ENCODE measurements around the gene ACOT9. TPM values are rescaled to one million over a fixed set of nuclear protein-coding genes. Genes with fewer than 3 reads are reported as not detected.

ACOT9 gene, protein sequence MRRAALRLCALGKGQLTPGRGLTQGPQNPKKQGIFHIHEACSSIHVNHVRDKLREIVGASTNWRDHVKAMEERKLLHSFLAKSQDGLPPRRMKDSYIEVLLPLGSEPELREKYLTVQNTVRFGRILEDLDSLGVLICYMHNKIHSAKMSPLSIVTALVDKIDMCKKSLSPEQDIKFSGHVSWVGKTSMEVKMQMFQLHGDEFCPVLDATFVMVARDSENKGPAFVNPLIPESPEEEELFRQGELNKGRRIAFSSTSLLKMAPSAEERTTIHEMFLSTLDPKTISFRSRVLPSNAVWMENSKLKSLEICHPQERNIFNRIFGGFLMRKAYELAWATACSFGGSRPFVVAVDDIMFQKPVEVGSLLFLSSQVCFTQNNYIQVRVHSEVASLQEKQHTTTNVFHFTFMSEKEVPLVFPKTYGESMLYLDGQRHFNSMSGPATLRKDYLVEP
- total RNA-seq, result 10 to 100 TPM; 31.7 to 39.9 TPM

DNA sequence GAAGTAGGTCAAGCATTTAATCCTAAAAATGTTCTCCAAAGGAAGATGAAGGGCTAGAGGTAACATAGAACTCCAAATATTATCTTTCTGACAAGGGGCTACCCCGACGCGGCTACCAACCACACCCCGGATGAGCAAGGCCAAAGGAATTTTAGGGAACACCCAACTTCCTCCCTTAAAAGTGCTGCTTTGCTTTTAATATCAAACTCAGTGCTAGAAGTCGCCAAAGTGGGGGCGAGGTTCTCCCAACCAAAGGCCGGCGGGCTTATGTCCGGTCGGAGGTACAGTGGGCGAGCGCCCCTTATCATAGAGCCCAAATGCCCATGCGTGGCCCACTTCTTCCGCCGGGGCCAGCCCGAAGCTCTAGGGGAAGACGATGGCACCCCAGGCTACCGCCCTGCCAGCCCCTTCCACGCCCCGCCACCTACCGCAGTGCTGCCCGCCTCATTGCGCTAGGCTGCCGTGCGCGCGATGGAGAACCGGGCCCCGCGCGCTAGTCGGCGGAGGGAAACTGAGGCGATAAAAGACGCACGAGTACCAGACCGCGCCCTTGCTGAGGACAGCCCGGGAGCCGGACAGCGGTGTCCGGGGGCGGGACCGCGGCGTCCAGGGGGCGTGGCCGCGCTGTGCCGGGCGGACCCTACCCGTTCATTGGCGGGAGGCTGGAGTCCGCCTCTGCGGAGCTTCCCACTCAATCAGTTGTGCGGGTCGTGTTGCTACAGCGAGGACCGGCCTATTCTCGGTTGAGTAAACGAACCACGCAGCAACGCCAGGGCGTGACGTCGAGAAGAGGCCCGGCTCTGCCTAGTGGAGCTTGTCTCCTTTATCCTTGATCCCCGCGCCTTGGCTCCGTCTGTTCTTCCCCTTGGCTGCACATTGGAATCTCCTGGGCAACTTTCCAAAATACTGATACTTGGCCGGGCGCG lies at the start of gene ACOT9:
TSS of gene ACOT9 (minus strand) at position 580 of the 926 bp plus-strand sequence. CDS start at position 448, 132 bp downstream.
- intact Hi-C loops (cut with DNase I, micrococcal nuclease), result loop anchor here in 1 of 2 experiments (1.0 kb wide), 5 partner anchors 11 to 311 kb away; partner anchors contain the start of genes APOO and EIF2S3
- no peaks in the 10 kb centered on the region for H3K36me3 Mint-ChIP-seq (ENCODE audit: low read depth)
- ATAC-seq (peak; percentile 96), DNase-seq (peak; percentile 84)
- POLR2A ChIA-PET, result interaction anchor here (0.6 to 2.0 kb wide), 6 partner anchors 10 to 1810 kb away, joined by 3 to 19 read pairs (median 4); partner anchors contain the start of gene SAT1
- no peaks in the 10 kb centered on the region for H3K9me3 Mint-ChIP-seq (ENCODE audit: low read depth)
- CTCF ChIA-PET, result interaction anchor here (1.1 to 1.7 kb wide), 2 partner anchors 14 to 40 kb away, joined by 3 to 5 read pairs; partner anchors contain the start of gene SAT1
- no peaks in the 10 kb centered on the region for H3K27me3 Mint-ChIP-seq
- peak within 1 kb of the TSS; percentile 86 for H3K27ac Mint-ChIP-seq
- peak within 1 kb of the TSS; percentile 83 for H3K4me3 Mint-ChIP-seq
- H3K4me1 Mint-ChIP-seq, result peaks cover 24% of the 10 kb centered on the region

DNA sequence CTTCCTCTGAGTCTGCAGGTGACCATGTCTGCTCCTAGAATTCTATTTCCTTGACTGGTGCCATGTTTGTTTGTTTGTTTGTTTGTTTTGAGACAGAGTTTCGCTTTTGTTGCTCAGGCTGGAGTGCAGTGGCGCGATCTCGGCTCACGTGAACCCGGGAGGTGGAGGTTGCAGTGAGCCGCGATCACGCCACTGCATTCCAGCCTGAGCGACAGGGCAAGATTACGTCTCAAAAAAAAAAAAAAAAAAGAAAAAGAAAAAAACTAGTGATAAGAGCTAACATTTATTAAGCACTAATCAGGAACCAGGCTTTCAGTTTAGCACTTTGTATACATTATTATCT lies 47.0 kb upstream of the ACOT9 start:
- CTCF ChIA-PET, result no interaction called here

DNA sequence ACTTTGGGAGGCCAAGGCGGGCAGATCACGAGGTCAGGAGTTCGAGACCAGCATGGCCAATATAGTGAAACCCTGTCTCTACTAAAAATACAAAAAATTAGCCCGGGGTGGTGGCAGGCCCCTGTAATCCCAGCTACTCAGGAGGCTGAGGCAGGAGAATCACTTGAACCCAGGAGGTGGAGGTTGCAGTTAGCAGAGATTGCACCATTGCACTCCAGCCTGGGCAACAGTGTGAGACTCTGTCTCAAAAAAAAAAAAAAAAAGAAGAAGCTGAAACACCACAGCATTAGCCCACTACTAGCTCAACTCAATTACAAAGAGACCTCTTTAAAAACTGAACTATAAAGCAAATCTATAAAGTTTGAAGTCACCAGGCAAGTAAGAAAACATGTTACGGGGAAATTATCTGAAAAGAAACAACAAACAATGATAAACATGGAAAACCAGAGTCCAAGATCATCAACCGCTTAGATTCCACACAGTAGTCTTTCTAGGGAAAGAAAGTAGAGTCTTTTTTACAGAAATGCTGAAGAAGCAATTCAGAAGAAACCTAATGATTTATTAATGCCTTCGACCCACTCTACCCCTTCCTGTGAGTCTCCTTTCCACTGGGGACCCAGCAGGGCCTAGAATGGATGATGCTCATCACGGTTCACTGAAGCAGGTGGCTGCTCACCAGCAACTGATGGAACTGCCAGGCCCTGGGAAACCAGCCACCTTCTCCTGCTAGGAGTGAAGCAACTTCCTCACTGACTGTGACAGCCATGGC lies 46.5 kb upstream of the ACOT9 start:
- no peaks in the 10 kb centered on the region for H3K27me3 Mint-ChIP-seq
- ATAC-seq (no peak), DNase-seq (no peak)
- intact Hi-C loops (cut with DNase I, micrococcal nuclease), result loop anchor here in 1 of 2 experiments (10.0 kb wide), 2 partner anchors 365 to 695 kb away; no protein-coding TSS in a partner anchor
- CTCF ChIA-PET, result no interaction called here
- H3K9me3 Mint-ChIP-seq (ENCODE audit: low read depth), result no peaks in the 10 kb centered on the region
- H3K27ac Mint-ChIP-seq, result no peak overlapping the region
- POLR2A ChIA-PET, result no interaction called here
- peaks cover 18% of the 10 kb centered on the region for H3K36me3 Mint-ChIP-seq (ENCODE audit: low read depth)
- no peak overlapping the region for H3K4me3 Mint-ChIP-seq
- peaks cover 13% of the 10 kb centered on the region for H3K4me1 Mint-ChIP-seq

More for the DNA sequence above, 47.0 kb upstream of the ACOT9 start:
- intact Hi-C loops (cut with DNase I, micrococcal nuclease), result no loop called here
- Mint-ChIP-seq H3K36me3 (ENCODE audit: low read depth) (peaks cover 13% of the 10 kb centered on the region), H3K27ac (no peak overlapping the region), H3K27me3 (no peaks in the 10 kb centered on the region), H3K4me1 (peaks cover 7% of the 10 kb centered on the region), H3K4me3 (no peak overlapping the region), H3K9me3 (ENCODE audit: low read depth) (no peaks in the 10 kb centered on the region)
- ATAC-seq (no peak), DNase-seq (no peak)
- POLR2A ChIA-PET, result no interaction called here

DNA sequence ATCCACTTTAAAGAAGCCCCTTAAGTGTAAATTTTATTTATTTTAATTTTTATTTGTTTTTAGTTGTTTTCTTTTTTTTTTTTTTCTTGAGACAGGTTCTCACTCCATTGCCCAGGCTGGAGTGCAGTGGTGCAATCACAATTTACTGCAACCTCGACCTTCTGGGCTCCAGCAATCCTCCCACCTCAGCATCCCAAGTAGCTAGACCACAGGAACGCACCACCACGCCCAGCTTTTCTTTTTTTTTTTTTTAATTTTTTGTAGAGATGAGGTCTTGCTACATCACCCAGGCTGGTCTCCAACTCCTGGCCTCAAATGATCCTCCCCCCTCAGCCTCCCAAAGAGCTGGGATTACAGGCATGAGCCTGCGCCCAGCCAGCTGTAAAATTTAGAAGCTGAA lies 45.9 kb upstream of the ACOT9 start:
- Mint-ChIP-seq H3K9me3 (ENCODE audit: low read depth) (no peaks in the 10 kb centered on the region), H3K4me3 (no peak overlapping the region), H3K4me1 (peaks cover 18% of the 10 kb centered on the region), H3K27ac (no peak overlapping the region), H3K36me3 (ENCODE audit: low read depth) (peaks cover 25% of the 10 kb centered on the region), H3K27me3 (no peaks in the 10 kb centered on the region)
- ChIA-PET POLR2A (no interaction called here), CTCF (no interaction called here)
- DNase-seq, result no peak
- ATAC-seq, result no peak
- intact Hi-C loops (cut with DNase I, micrococcal nuclease), result loop anchor here in 1 of 2 experiments (10.0 kb wide), 2 partner anchors 366 to 696 kb away; no protein-coding TSS in a partner anchor

DNA sequence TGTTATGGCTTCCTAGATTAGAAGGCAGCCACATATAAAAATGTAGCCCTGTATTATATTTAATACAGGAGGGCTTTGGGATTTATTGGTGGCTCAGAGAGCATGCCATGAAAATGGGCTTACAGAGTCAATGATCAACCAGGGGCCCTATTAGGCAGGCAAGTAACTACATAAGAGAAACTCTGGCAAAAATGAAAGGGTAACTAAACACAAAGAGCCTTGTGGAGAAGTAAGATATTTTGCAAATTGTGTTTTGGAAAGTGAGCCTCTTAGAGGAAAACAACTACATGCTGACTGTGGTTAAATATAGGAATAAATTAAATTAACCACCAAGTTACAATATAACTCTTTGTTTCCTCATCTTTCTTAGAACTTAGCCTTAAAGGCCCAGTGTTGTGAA lies 45.4 kb upstream of the ACOT9 start:
- CTCF ChIA-PET, result no interaction called here

DNA sequence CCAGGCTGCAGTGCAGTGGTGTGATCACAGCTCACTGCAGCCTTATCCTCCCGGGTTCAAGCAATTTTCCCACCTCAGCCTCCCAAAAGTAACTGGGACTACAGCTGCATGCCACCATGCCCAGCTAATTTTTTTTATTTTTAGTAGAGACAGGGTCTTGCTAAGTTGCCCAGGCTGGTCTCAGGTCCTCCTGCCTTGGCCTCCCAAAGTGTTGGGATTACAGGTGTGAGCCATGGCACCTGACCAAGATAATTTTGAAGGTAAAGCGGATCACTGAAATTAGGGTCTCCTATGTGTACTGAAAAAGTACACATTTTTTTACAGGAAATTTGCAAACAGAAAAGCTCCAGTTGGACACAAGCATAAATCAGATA lies 44.7 kb upstream of the ACOT9 start:
- H3K27me3 Mint-ChIP-seq, result no peaks in the 10 kb centered on the region
- peaks cover 18% of the 10 kb centered on the region for H3K4me1 Mint-ChIP-seq
- DNase-seq, result no peak
- CTCF ChIA-PET, result interaction anchor here (1.2 kb wide), 1 partner anchor 114 kb away, joined by 3 read pairs; no protein-coding TSS in a partner anchor
- H3K36me3 Mint-ChIP-seq (ENCODE audit: low read depth), result peaks cover 30% of the 10 kb centered on the region
- POLR2A ChIA-PET, result no interaction called here
- H3K27ac Mint-ChIP-seq, result no peak overlapping the region
- intact Hi-C loops (cut with DNase I, micrococcal nuclease), result loop anchor here in 1 of 2 experiments (10.0 kb wide), 2 partner anchors 367 to 697 kb away; no protein-coding TSS in a partner anchor
- H3K4me3 Mint-ChIP-seq, result no peak overlapping the region
- H3K9me3 Mint-ChIP-seq (ENCODE audit: low read depth), result no peaks in the 10 kb centered on the region
- no peak for ATAC-seq

More for the DNA sequence above, 45.4 kb upstream of the ACOT9 start:
- no peak overlapping the region for H3K27ac Mint-ChIP-seq
- H3K4me3 Mint-ChIP-seq, result no peak overlapping the region
- POLR2A ChIA-PET, result no interaction called here
- H3K27me3 Mint-ChIP-seq, result no peaks in the 10 kb centered on the region
- H3K4me1 Mint-ChIP-seq, result peaks cover 18% of the 10 kb centered on the region
- peaks cover 29% of the 10 kb centered on the region for H3K36me3 Mint-ChIP-seq (ENCODE audit: low read depth)
- H3K9me3 Mint-ChIP-seq (ENCODE audit: low read depth), result no peaks in the 10 kb centered on the region
- intact Hi-C loops (cut with DNase I, micrococcal nuclease), result loop anchor here in 1 of 2 experiments (10.0 kb wide), 2 partner anchors 366 to 696 kb away; no protein-coding TSS in a partner anchor
- ATAC-seq, result no peak
- no peak for DNase-seq

DNA sequence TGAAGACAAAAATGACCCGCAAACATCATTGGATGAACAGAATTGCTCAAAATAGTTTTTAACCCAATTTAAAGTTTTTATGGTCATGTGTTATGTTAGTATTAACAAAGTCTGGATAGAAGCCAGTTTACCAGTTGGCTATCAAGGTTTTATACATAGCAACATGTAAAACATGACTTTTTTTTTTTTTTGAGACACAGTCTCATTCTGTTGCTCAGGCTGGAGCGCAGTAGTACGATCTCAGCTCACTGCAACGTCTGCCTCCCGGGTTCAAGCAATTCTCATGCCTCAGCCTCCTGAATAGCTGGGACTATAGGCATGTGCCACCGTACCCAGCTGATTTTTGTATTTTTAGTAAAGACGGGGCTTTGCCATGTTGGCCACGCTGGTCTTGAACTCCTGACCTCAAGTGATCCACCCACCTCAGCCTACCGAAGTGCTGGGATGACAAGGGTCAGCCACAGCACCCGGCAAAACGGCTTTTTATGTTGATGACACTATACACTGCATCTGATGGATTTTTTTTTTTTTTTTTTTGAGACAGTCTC lies 43.3 kb upstream of the ACOT9 start:
- intact Hi-C loops (cut with DNase I, micrococcal nuclease), result loop anchor here in 1 of 2 experiments (10.0 kb wide), 2 partner anchors 368 to 698 kb away; no protein-coding TSS in a partner anchor
- Mint-ChIP-seq H3K27ac (no peak overlapping the region), H3K4me1 (peaks cover 25% of the 10 kb centered on the region), H3K4me3 (no peak overlapping the region), H3K9me3 (ENCODE audit: low read depth) (no peaks in the 10 kb centered on the region), H3K27me3 (no peaks in the 10 kb centered on the region), H3K36me3 (ENCODE audit: low read depth) (peaks cover 30% of the 10 kb centered on the region)
- ATAC-seq, result no peak
- CTCF ChIA-PET, result interaction anchor here (1.2 kb wide), 1 partner anchor 115 kb away, joined by 3 read pairs; no protein-coding TSS in a partner anchor
- POLR2A ChIA-PET, result no interaction called here
- DNase-seq, result no peak

DNA sequence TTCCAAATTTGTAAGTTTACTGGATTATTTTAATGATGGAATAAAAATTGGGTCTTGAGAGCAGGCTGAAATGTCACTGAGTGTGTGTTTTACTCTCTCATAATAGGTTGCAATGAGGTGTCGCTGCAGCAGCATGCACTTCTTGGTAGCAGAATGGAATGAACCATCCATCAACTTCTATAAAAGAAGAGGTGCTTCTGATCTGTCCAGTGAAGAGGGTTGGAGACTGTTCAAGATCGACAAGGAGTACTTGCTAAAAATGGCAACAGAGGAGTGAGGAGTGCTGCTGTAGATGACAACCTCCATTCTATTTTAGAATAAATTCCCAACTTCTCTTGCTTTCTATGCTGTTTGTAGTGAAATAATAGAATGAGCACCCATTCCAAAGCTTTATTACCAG lies 42.5 kb upstream of the ACOT9 start:
- POLR2A ChIA-PET, result no interaction called here
- no peak for ATAC-seq

DNA sequence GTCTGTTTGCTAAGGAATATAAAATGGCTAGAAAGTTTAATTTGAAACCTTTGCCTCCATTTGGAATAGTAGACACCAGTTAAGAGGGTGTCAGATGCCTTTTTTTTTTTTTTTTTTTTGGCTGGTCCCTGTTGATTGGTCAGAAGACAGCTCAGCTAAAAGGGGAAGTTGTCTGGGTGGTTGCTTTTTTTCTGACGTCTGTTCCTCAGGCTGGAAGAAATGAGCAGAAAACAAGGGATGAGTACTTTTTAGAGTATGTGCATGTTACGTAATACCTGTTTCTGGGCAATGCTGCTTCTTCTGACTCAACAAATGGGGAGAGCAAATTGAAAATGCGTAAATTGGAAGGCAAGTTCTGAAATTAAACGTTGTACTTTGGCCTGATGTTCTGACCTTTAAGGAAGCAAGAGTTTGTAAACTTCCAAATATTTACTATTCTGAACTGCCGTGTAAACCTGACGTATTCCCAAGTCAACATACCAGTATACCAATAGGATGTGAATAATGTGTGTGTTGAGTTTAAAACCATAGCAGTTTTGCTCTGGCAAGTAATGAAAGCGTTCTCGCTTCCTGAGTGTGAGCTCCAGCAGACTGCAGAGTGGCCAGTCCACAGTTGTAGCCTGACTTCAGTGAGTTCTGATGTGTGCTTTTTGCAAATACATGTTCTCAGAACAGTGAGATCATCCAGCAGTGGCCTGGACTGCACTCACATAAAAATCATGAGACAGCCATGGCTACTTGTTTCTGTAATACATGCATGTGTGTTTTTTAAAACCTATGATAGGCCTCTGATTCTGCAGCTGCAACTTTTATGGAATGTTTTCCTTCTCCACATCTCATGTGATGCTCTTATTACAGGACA lies 41.6 kb upstream of the ACOT9 start:
- Mint-ChIP-seq H3K9me3 (ENCODE audit: low read depth) (no peaks in the 10 kb centered on the region), H3K4me3 (peak overlapping the region; percentile 92), H3K4me1 (peaks cover 25% of the 10 kb centered on the region), H3K27me3 (no peaks in the 10 kb centered on the region), H3K27ac (peak overlapping the region; percentile 97), H3K36me3 (ENCODE audit: low read depth) (peaks cover 30% of the 10 kb centered on the region)
- intact Hi-C loops (cut with DNase I, micrococcal nuclease), result loop anchor here (1.0 to 10.0 kb wide), 6 partner anchors 228 to 700 kb away; partner anchors contain the start of gene EIF2S3 (in 1 of the 2)
- ChIA-PET CTCF (interaction anchor here (0.6 to 3.7 kb wide), 3 partner anchors 117 to 682 kb away, joined by 3 to 28 read pairs (median 4); no protein-coding TSS in a partner anchor), POLR2A (interaction anchor here (0.6 kb wide), 3 partner anchors 81 to 692 kb away, joined by 4 to 5 read pairs (median 4); no protein-coding TSS in a partner anchor)
- ATAC-seq, result peak; percentile 7
- DNase-seq, result no peak

More for the DNA sequence above, 42.5 kb upstream of the ACOT9 start:
- Mint-ChIP-seq H3K4me1 (peaks cover 25% of the 10 kb centered on the region), H3K9me3 (ENCODE audit: low read depth) (no peaks in the 10 kb centered on the region), H3K27ac (peak overlapping the region; percentile 97), H3K36me3 (ENCODE audit: low read depth) (peaks cover 30% of the 10 kb centered on the region), H3K27me3 (no peaks in the 10 kb centered on the region), H3K4me3 (peak overlapping the region; percentile 92)
- CTCF ChIA-PET, result no interaction called here
- intact Hi-C loops (cut with DNase I, micrococcal nuclease), result loop anchor here in 1 of 2 experiments (10.0 kb wide), 2 partner anchors 369 to 699 kb away; no protein-coding TSS in a partner anchor
- DNase-seq, result no peak
